Upper lobe of right lung (tissue), 1 donor: ENCODE data around the gene PHF24. TPM values are rescaled to one million over a fixed set of nuclear protein-coding genes. Genes with fewer than 3 reads are reported as not detected.
"Not testable (repeated sequence)": the region's sequence is repeated elsewhere in the genome, so short reads cannot be mapped to it uniquely, and the experiment has no call there.

Experiments
- ATAC-seq: fragments of 200-7000 bp; cut with Tn5 transposase; one replicate; pipeline ENCODE4 v1.9.1; 2020; ENCODE audit warnings: mild to moderate bottlenecking, moderate library complexity
- DNase-seq: peaks from one replicate; pipeline ENCODE4 v3.0.0-alpha.2; 2020
- H3K27ac ChIP-seq: fragments of 200-600 bp; one replicate; pipeline ENCODE4 v1.8.0; 2022
- H3K27me3 ChIP-seq: fragments of 200-600 bp; one replicate; pipeline ENCODE4 v1.8.0; 2022; ENCODE audit warnings: mild to moderate bottlenecking
- H3K36me3 ChIP-seq: fragments of 200-600 bp; one replicate; pipeline ENCODE4 v1.8.0; 2022
- H3K4me1 ChIP-seq: fragments of 200-600 bp; one replicate; pipeline ENCODE4 v1.8.0; 2022
- H3K4me3 ChIP-seq: fragments of 200-600 bp; one replicate; pipeline ENCODE4 v1.8.0; 2022; ENCODE audit warnings: mild to moderate bottlenecking
- H3K9me3 ChIP-seq: fragments of 200-600 bp; one replicate; pipeline ENCODE4 v1.8.0; 2022
- CTCF ChIP-seq: fragments of 200-600 bp; IDR thresholded peaks from one replicate; pipeline ENCODE4 v1.8.0; 2022; ENCODE audit warnings: antibody characterized with exemption
- intact Hi-C: fragments of 100-400 bp; cut with DNase I; formaldehyde crosslinking; loops from one replicate; pipeline ENCODE4 v1.11.0; 2022
- total RNA-seq: library from RNA; stranded (reverse); fragmentation: NEBNext Ultra II Directional; extraction: Animal tissue kit (Norgen Biotek cat#: 25700); gene quantifications from one replicate; pipeline ENCODE4 v1.2.1, GENCODE V29; 2021
- donor health status: DM: no; HTN: yes; CAD: no; lungs with severe emphysema.

The PHF24 gene
- total RNA-seq, 1 donor from 2014 or later, result 0.23 TPM

GRCh38 chr9:34954225-34954624 is 3.9 kb upstream of the PHF24 start:
- no peak for TF ChIP-seq CTCF
- no peak for ATAC-seq
- no peak overlapping the region for H3K27ac ChIP-seq
- H3K4me3 ChIP-seq, result no peak overlapping the region
- H3K27me3 ChIP-seq, result peaks cover 33% of the 10 kb centered on the region
- intact Hi-C loops, result no loop called here
- H3K36me3 ChIP-seq, result no peaks in the 10 kb centered on the region
- H3K4me1 ChIP-seq, result peaks cover 6% of the 10 kb centered on the region
- H3K9me3 ChIP-seq, result no peaks in the 10 kb centered on the region
- no peak for DNase-seq

- H3K27ac ChIP-seq, H3K9me3 ChIP-seq, DNase-seq, H3K36me3 ChIP-seq, intact Hi-C loops, H3K4me3 ChIP-seq, H3K4me1 ChIP-seq, ATAC-seq: not testable (repeated sequence)
- H3K27me3 ChIP-seq, result peaks cover 49% of the 10 kb centered on the region
Observed at GRCh38 chr9:34956066-34956465, 2.0 kb upstream of the PHF24 start.

- DNase-seq (no peak), ATAC-seq (no peak)
- no peaks in the 10 kb centered on the region for H3K36me3 ChIP-seq
- no peaks in the 10 kb centered on the region for H3K9me3 ChIP-seq
- TF ChIP-seq CTCF, result no peak
- no peak overlapping the region for H3K4me3 ChIP-seq
- H3K4me1 ChIP-seq, result peaks cover 6% of the 10 kb centered on the region
- H3K27me3 ChIP-seq, result peaks cover 54% of the 10 kb centered on the region
- H3K27ac ChIP-seq, result no peak overlapping the region
- intact Hi-C loops, result no loop called here
Observed at GRCh38 chr9:34956648-34957047, 1.4 kb upstream of the PHF24 start.

- Histone ChIP-seq H3K4me3 (no peak overlapping the region), H3K4me1 (peaks cover 6% of the 10 kb centered on the region), H3K9me3 (no peaks in the 10 kb centered on the region), H3K36me3 (no peaks in the 10 kb centered on the region), H3K27ac (no peak overlapping the region), H3K27me3 (peaks cover 55% of the 10 kb centered on the region)
- DNase-seq, result no peak
- ATAC-seq, result no peak
- TF ChIP-seq CTCF, result no peak
- intact Hi-C loops, result no loop called here
Observed at GRCh38 chr9:34958411-34958982, 412 bp downstream of the PHF24 start.

- H3K4me1 ChIP-seq, result peaks cover 6% of the 10 kb centered on the region
- TF ChIP-seq CTCF, result no peak
- no peaks in the 10 kb centered on the region for H3K9me3 ChIP-seq
- H3K27me3 ChIP-seq, result peaks cover 55% of the 10 kb centered on the region
- no peak for ATAC-seq
- intact Hi-C loops, result no loop called here
- DNase-seq, result no peak
- no peak overlapping the region for H3K27ac ChIP-seq
- no peak overlapping the region for H3K4me3 ChIP-seq
- H3K36me3 ChIP-seq, result no peaks in the 10 kb centered on the region
Observed at GRCh38 chr9:34959461-34959860, 1.4 kb downstream of the PHF24 start.

- intact Hi-C loops, result no loop called here
- DNase-seq, result no peak
- Histone ChIP-seq H3K27ac (no peak overlapping the region), H3K36me3 (no peaks in the 10 kb centered on the region), H3K4me3 (no peak overlapping the region), H3K9me3 (no peaks in the 10 kb centered on the region), H3K4me1 (peaks cover 6% of the 10 kb centered on the region), H3K27me3 (peaks cover 46% of the 10 kb centered on the region)
- ATAC-seq, result peak; percentile 72
- TF ChIP-seq CTCF, result no peak
Observed at GRCh38 chr9:34961574-34962490, 3.7 kb downstream of the PHF24 start.
